ENCODE results near the gene KCTD15. TPM values are rescaled to one million over a fixed set of nuclear protein-coding genes. Genes with fewer than 3 reads are reported as not detected.
A peak's percentile ranks its signal among the peaks of the same experiment; 100 is the strongest.

Gene KCTD15
- total RNA-seq, 1 donor from 2014 or later, result 57.3 TPM

DNA sequence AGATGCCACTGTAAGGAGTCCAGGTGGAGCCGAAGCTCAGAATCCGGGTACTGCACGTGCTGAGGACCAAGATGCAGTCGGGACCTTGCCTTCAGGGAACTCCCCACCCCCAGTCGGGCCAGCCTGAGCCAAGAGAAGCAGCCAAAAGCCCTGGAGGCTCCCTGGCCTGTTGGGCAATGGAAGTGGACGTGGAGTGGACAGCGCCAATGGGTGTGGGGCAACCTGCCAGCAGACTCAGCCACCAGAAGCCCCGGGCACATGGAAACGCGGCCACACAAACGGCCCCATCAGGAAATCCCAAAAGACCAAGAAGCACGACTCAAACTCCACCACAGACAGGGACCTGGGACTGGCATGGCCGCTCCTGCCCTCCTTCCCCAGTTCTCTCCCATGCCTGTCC, 30.0 kb upstream of the KCTD15 start:
- Histone ChIP-seq H3K9me3 (no peaks in the 10 kb centered on the region), H3K27ac (no peak overlapping the region), H3K36me3 (no peaks in the 10 kb centered on the region), H3K4me1 (no peaks in the 10 kb centered on the region), H3K27me3 (no peaks in the 10 kb centered on the region), H3K4me3 (no peak overlapping the region)
- DNase-seq (ENCODE audit: low spot score in 2 of 2), result no peak
- TF ChIP-seq, protein P1, sequence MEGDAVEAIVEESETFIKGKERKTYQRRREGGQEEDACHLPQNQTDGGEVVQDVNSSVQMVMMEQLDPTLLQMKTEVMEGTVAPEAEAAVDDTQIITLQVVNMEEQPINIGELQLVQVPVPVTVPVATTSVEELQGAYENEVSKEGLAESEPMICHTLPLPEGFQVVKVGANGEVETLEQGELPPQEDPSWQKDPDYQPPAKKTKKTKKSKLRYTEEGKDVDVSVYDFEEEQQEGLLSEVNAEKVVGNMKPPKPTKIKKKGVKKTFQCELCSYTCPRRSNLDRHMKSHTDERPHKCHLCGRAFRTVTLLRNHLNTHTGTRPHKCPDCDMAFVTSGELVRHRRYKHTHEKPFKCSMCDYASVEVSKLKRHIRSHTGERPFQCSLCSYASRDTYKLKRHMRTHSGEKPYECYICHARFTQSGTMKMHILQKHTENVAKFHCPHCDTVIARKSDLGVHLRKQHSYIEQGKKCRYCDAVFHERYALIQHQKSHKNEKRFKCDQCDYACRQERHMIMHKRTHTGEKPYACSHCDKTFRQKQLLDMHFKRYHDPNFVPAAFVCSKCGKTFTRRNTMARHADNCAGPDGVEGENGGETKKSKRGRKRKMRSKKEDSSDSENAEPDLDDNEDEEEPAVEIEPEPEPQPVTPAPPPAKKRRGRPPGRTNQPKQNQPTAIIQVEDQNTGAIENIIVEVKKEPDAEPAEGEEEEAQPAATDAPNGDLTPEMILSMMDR (IDR thresholded peaks at IDR 0.05), result no peak
- intact Hi-C loops (cut with DNase I), result no loop called here

DNA sequence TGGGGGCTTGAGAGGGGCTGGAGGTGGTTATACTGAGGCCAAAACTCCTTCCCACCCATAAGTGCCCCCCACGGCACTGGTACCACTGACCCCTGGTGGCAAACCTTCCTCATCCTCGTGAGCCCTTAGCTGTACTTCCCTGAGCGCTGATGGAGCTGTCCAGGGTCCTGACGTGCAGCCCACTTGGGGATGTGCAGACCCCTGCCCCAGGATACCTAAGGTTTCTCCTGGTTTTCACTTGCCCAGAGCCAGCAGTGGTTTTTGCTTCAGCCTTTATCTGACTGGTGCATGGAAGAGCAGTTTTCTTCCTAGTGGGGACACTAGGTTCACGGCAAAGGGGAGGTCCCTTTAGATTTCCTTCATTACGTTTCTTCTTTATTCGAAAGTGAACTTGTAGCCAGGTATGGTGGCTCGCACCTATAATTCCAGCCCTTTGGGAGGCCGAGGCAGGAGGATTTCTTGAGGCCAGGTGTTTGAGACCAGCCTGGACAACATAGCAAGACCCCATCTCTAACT, 28.7 kb upstream of the KCTD15 start:
- DNase-seq (ENCODE audit: low spot score in 2 of 2), result no peak
- no peaks in the 10 kb centered on the region for H3K36me3 ChIP-seq
- no peaks in the 10 kb centered on the region for H3K4me1 ChIP-seq
- intact Hi-C loops (cut with DNase I), result no loop called here
- H3K4me3 ChIP-seq, result no peak overlapping the region
- H3K9me3 ChIP-seq, result no peaks in the 10 kb centered on the region
- TF ChIP-seq, protein P1 (IDR thresholded peaks at IDR 0.05), result no peak
- no peaks in the 10 kb centered on the region for H3K27me3 ChIP-seq
- H3K27ac ChIP-seq, result no peak overlapping the region

DNA sequence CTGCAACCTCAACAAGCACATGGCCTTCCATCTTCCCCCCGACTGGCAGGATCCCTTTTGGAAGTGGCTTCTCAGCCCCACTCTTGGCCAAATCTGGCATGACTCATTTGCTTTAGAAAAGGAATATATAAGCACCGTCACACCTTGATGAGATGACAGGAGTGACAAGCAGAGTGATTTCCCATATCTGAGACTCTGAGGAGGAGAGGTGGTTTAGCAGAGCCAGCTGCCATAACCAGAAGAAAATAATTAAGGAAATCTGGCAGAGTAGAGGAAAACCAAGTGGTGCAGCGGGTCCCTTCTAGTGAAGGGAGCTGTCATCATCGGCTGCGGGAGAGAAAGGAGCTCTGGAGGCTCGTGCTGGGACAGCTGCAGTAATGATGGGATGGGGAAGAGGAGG, 27.5 kb upstream of the KCTD15 start:
- Histone ChIP-seq H3K36me3 (no peaks in the 10 kb centered on the region), H3K4me3 (no peak overlapping the region), H3K9me3 (no peaks in the 10 kb centered on the region), H3K4me1 (no peaks in the 10 kb centered on the region), H3K27ac (no peak overlapping the region), H3K27me3 (no peaks in the 10 kb centered on the region)
- no peak for DNase-seq (ENCODE audit: low spot score in 2 of 2)
- TF ChIP-seq, protein P1 (IDR thresholded peaks at IDR 0.05), result no peak
- intact Hi-C loops (cut with DNase I), result no loop called here

DNA sequence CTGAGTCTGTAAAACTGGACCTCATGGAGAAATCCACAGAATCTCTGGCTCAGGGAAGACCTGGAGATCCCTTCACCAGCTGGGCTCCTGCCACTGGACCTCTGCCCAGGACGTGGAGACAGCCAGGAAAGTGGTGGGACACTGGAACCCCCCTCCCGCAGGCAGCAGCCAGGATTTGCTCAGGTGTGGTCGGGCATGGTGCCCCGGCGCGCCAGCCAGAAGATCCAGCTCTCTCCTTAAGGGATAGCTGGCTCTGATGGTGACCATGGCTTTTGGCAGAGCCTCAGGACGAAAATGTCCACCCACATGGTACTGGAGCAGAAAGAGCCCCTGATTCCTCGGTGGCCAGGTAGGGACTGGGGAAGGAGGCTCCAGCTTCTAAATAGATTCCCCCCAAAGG, 26.6 kb upstream of the KCTD15 start:
- DNase-seq (ENCODE audit: low spot score in 2 of 2), result no peak
- Histone ChIP-seq H3K9me3 (no peaks in the 10 kb centered on the region), H3K4me1 (no peaks in the 10 kb centered on the region), H3K36me3 (no peaks in the 10 kb centered on the region), H3K4me3 (no peak overlapping the region), H3K27ac (no peak overlapping the region), H3K27me3 (no peaks in the 10 kb centered on the region)
- intact Hi-C loops (cut with DNase I), result no loop called here
- TF ChIP-seq, protein P1 (IDR thresholded peaks at IDR 0.05), result no peak

GRCh38 chr19:33771384-33772101, 25.1 kb upstream of the KCTD15 start:
- Histone ChIP-seq H3K27ac (no peak overlapping the region), H3K36me3 (no peaks in the 10 kb centered on the region), H3K9me3 (no peaks in the 10 kb centered on the region), H3K4me1 (no peaks in the 10 kb centered on the region), H3K27me3 (no peaks in the 10 kb centered on the region), H3K4me3 (no peak overlapping the region)
- intact Hi-C loops (cut with DNase I), result loop anchor here (1.0 kb wide), 1 partner anchor 341 kb away; no protein-coding TSS in a partner anchor
- TF ChIP-seq, protein P1 (IDR thresholded peaks at IDR 0.05), result peak; percentile 42 to 70 (median 55)
- no peak for DNase-seq (ENCODE audit: low spot score in 2 of 2)

All from ascending aorta (tissue), 2 donors.